Pancreas (tissue), 10 donors: ENCODE data around the gene C17orf58. TPM values are rescaled to one million over a fixed set of nuclear protein-coding genes. Genes with fewer than 3 reads are reported as not detected.

ENCODE experiments used
- ATAC-seq, 4 donors: fragments of 200-7000 bp; cut with Tn5 transposase; one replicate each; pipeline versions ENCODE4 v1.8.0 to v1.9.1; 2020; ENCODE audit warnings: mild to moderate bottlenecking in 4 of 4, moderate library complexity in 4 of 4
- DNase-seq, 6 donors: peaks; one replicate each; pipeline ENCODE4 v3.0.0-alpha.2; 2020
- FAIRE-seq: peaks from 2 replicates; lab custom pipeline; 2012; peaks lifted over from hg19 to GRCh38; lab: Jason Lieb, UNC
- H3K27ac ChIP-seq, 4 donors: fragments of 200-600 bp; sonication (generic); 1 replicate in 3 of 4; 2 replicates in 1 of 4; pipeline versions ENCODE4 v1.5.0 to v1.8.0; 2020
- H3K27me3 ChIP-seq, 4 donors: fragments of 200-600 bp; one replicate each; pipeline ENCODE4 v1.8.0; 2021
- H3K36me3 ChIP-seq, 3 donors: fragments of 200-600 bp; sonication (generic) in 1 of 3; one replicate each; pipeline versions ENCODE4 v1.5.0 to v1.8.0; 2020 to 2021
- H3K4me1 ChIP-seq, 3 donors: fragments of 200-600 bp; one replicate each; pipeline ENCODE4 v1.8.0; 2021
- H3K4me3 ChIP-seq, 4 donors: fragments of 200-600 bp; sonication (generic) in 2 of 4; one replicate each; pipeline versions ENCODE4 v1.5.0 to v1.8.0; 2020 to 2021
- H3K9me3 ChIP-seq, 4 donors: fragments of 200-600 bp; one replicate each; pipeline ENCODE4 v1.8.0; 2021
- CTCF ChIP-seq, 4 donors: fragments of 200-600 bp; sonication (generic) in 3 of 4; IDR thresholded peaks; one replicate each; pipeline versions ENCODE4 v1.5.0 to v1.8.0; 2021; ENCODE audit warnings: antibody characterized with exemption in 4 of 4
- WGBS, 2 donors: extraction: QIAGEN DNeasy Blood & Tissue Kit; methylation state at CpG; one replicate each; pipeline ENCODE4 v1.1.7; 2013; 5-methylcytosine and 5-hydroxymethylcytosine counted together
- intact Hi-C, 3 donors: fragments of 100-400 bp; cut with DNase I; formaldehyde crosslinking; loops; one replicate each; pipeline versions ENCODE4 v1.11.1 to v1.14.2; 2022
- polyA plus RNA-seq, 2 donors: library from polyadenylated mRNA; stranded (reverse); fragments of 200-250 nt; gene quantifications; one replicate each; pipeline ENCODE4 v1.2.3, GENCODE V29; 2013
- total RNA-seq, 6 donors: library from RNA; stranded (reverse); fragmentation: NEBNext Ultra II Directional in 4 of 6; extraction: Animal tissue kit (Norgen Biotek cat#: 25700) in 4 of 6; gene quantifications; one replicate each; pipeline versions ENCODE4 v1.2.1 to v1.2.4, GENCODE V29; 2021 to 2023
- donor health status: healthy with polysubstance abuse.
- donor health status: DM: no; HTN: no; CAD: no; lungs with moderate emphysema.
- donor health status: DM: no; HTN: no; CAD: no.
- donor health status: control.
- donor health status: control.
- donor health status: Bipolar disorder and iron deficiency.
- donor health status: DM: yes; HTN: yes; CAD: no.
- donor health status: DM: no; HTN: no; CAD: no.
- donor health status: DM: no; HTN: no; CAD: no.
- donor health status: DM: yes; HTN: yes; CAD: no.

The C17orf58 gene
- total and polyA plus RNA-seq, 8 donors = 3.0 to 8.7 (median 5.5) TPM

GRCh38 chr17:67959510-67959909, 36.8 kb downstream of the C17orf58 start:
- Histone ChIP-seq H3K36me3 (peaks cover 0 to 12% (median 0%) of the 10 kb centered on the region in 3 donors), H3K27ac (no peak overlapping the region), H3K9me3 (no peaks in the 10 kb centered on the region), H3K4me1 (no peaks in the 10 kb centered on the region), H3K4me3 (no peak overlapping the region), H3K27me3 (no peaks in the 10 kb centered on the region)
- FAIRE-seq = no peak
- intact Hi-C loops = no loop called here
- no peak for TF ChIP-seq CTCF (IDR thresholded peaks at IDR 0.05)
- WGBS, 2 donors = 89 to 95% methylated on average over 3 of the region's 3 CpGs
- no peak for DNase-seq
- no peak for ATAC-seq

DNA sequence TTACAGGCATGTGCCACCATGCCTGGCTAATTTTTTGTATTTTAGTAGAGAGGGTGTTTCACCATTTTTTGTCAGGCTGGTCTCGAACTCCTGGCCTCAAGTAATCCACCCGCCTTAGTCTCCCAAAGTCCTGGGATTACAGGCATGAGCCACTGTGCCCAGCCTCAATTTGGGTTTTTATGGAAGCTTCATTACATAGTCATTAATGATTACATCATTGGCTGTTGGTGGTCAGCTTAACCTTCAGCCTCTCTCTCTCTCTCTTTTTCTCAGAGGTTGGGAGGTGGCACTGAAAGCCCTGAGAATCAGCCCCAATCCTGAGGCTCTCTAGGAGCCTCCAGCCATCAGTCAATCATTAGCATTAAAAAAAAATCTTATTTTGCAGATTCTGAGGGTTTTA, 45.3 kb downstream of the C17orf58 start:
- intact Hi-C loops = no loop called here
- peaks cover 0 to 47% (median 25%) of the 10 kb centered on the region in 3 donors for H3K36me3 ChIP-seq
- no peak overlapping the region for H3K4me3 ChIP-seq
- ATAC-seq (no peak), DNase-seq (no peak), FAIRE-seq (no peak)
- no peaks in the 10 kb centered on the region for H3K27me3 ChIP-seq
- H3K9me3 ChIP-seq = no peaks in the 10 kb centered on the region
- WGBS, 2 donors = 96 to 100% methylated on average over 2 of the region's 2 CpGs
- no peak for TF ChIP-seq CTCF (IDR thresholded peaks at IDR 0.05)
- H3K27ac ChIP-seq = no peak overlapping the region
- no peaks in the 10 kb centered on the region for H3K4me1 ChIP-seq

- Histone ChIP-seq H3K36me3 (peaks cover 0 to 73% (median 26%) of the 10 kb centered on the region in 3 donors), H3K27me3 (no peaks in the 10 kb centered on the region), H3K27ac (no peak overlapping the region), H3K9me3 (no peaks in the 10 kb centered on the region), H3K4me3 (no peak overlapping the region), H3K4me1 (no peaks in the 10 kb centered on the region)
- intact Hi-C loops = no loop called here
- FAIRE-seq = no peak
- 91% methylated on average over 5 of the region's 5 CpGs for WGBS, 2 donors
- ATAC-seq = no peak
- no peak for DNase-seq
- no peak for TF ChIP-seq CTCF (IDR thresholded peaks at IDR 0.05)
Observed at GRCh38 chr17:67947325-67947813, 48.9 kb downstream of the C17orf58 start.

DNA sequence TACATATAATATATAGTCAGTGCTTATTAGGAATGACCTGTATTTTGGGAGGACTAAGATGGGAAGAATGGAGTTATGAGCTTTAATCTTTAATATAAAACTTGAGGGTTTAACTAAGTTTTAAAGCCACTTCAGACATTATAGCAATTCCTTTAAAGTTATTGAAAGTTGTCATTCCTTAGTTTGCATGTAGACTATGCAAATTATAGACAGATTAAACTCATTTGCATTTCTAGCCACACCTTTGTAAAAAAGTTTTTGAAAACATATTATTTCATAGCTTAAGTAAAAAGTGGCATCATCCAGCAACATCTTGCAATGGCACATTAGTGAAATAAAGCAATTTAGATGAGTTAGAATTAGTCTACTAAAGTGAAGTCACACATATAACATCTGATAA, 49.8 kb downstream of the C17orf58 start:
- FAIRE-seq (no peak), DNase-seq (no peak), ATAC-seq (no peak)
- H3K27me3 ChIP-seq = no peaks in the 10 kb centered on the region
- intact Hi-C loops = no loop called here
- H3K4me3 ChIP-seq = no peak overlapping the region
- TF ChIP-seq CTCF (IDR thresholded peaks at IDR 0.05) = no peak
- no peaks in the 10 kb centered on the region for H3K9me3 ChIP-seq
- H3K36me3 ChIP-seq = peaks cover 0 to 75% (median 30%) of the 10 kb centered on the region in 3 donors
- H3K27ac ChIP-seq = no peak overlapping the region
- no peaks in the 10 kb centered on the region for H3K4me1 ChIP-seq

DNA sequence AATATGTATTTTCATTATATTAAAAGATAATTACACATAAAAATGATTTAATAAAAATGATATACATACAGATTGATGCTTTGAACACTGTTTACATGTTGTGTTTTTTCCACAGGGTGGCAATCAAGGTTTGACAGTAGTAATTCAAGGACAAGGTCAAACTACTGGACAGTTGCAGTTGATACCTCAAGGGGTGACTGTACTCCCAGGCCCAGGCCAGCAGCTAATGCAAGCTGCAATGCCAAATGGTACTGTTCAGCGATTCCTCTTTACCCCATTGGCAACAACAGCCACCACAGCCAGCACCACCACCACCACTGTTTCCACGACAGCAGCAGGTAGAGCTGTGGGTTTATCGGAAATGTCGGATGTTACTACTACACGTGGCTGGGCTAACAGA, 52.2 kb downstream of the C17orf58 start:
- no peak overlapping the region for H3K4me3 ChIP-seq
- 90 to 96% methylated on average over 5 of the region's 5 CpGs for WGBS, 2 donors
- H3K27ac ChIP-seq = no peak overlapping the region
- TF ChIP-seq CTCF (IDR thresholded peaks at IDR 0.05) = no peak
- H3K4me1 ChIP-seq = no peaks in the 10 kb centered on the region
- FAIRE-seq (no peak), ATAC-seq (no peak), DNase-seq (no peak)
- peaks cover 0 to 82% (median 34%) of the 10 kb centered on the region in 3 donors for H3K36me3 ChIP-seq
- H3K9me3 ChIP-seq = no peaks in the 10 kb centered on the region
- intact Hi-C loops = no loop called here
- H3K27me3 ChIP-seq = no peaks in the 10 kb centered on the region
